ENCODE data around the gene NUTM2E.
"Not testable (repeated sequence)": the region's sequence is repeated elsewhere in the genome, so short reads cannot be mapped to it uniquely, and the experiment has no call there.

NUTM2E gene

GRCh38 chr10:79833833-79834232 lies 7.3 kb downstream of the NUTM2E start:
- H3K27me3 Mint-ChIP-seq; H3K27ac Mint-ChIP-seq; H3K9me3 Mint-ChIP-seq; H3K4me3 Mint-ChIP-seq; H3K4me1 Mint-ChIP-seq; ATAC-seq; DNase-seq; H3K36me3 Mint-ChIP-seq (ENCODE audit: low read depth): not testable (repeated sequence)

- H3K36me3 Mint-ChIP-seq (ENCODE audit: low read depth) = not testable (repeated sequence)
These were observed 9.4 kb downstream of the NUTM2E start for GRCh38 chr10:79835891-79836290.

GRCh38 chr10:79836891-79837290 lies 10.4 kb downstream of the NUTM2E start:
- H3K27me3 Mint-ChIP-seq; H3K27ac Mint-ChIP-seq; H3K4me1 Mint-ChIP-seq; DNase-seq; H3K9me3 Mint-ChIP-seq; H3K4me3 Mint-ChIP-seq; ATAC-seq; H3K36me3 Mint-ChIP-seq (ENCODE audit: low read depth): not testable (repeated sequence)

More at GRCh38 chr10:79835891-79836290, 9.4 kb downstream of the NUTM2E start:
- H3K4me3 Mint-ChIP-seq, ATAC-seq, DNase-seq, H3K4me1 Mint-ChIP-seq, H3K9me3 Mint-ChIP-seq, H3K27me3 Mint-ChIP-seq, H3K27ac Mint-ChIP-seq: not testable (repeated sequence)

GRCh38 chr10:79838441-79838840 lies 11.9 kb downstream of the NUTM2E start:
- not testable (repeated sequence) for H3K9me3 Mint-ChIP-seq

GRCh38 chr10:79853191-79853854 lies 26.8 kb downstream of the NUTM2E start:
- H3K36me3 Mint-ChIP-seq (ENCODE audit: low read depth); H3K9me3 Mint-ChIP-seq; DNase-seq; H3K4me3 Mint-ChIP-seq; ATAC-seq; H3K4me1 Mint-ChIP-seq; H3K27me3 Mint-ChIP-seq; H3K27ac Mint-ChIP-seq: not testable (repeated sequence)

More at GRCh38 chr10:79838441-79838840, 11.9 kb downstream of the NUTM2E start:
- ATAC-seq; H3K27ac Mint-ChIP-seq; DNase-seq; H3K36me3 Mint-ChIP-seq (ENCODE audit: low read depth); H3K27me3 Mint-ChIP-seq; H3K4me1 Mint-ChIP-seq; H3K4me3 Mint-ChIP-seq: not testable (repeated sequence)

GRCh38 chr10:79862269-79862668 lies 35.7 kb downstream of the NUTM2E start:
- not testable (repeated sequence) for H3K27me3 Mint-ChIP-seq; H3K9me3 Mint-ChIP-seq; H3K4me3 Mint-ChIP-seq; H3K36me3 Mint-ChIP-seq (ENCODE audit: low read depth); H3K4me1 Mint-ChIP-seq; H3K27ac Mint-ChIP-seq; DNase-seq; ATAC-seq

GRCh38 chr10:79862803-79863202 lies 36.3 kb downstream of the NUTM2E start:
- peak; percentile 65 for ATAC-seq
- H3K36me3 Mint-ChIP-seq (ENCODE audit: low read depth) = not testable (repeated sequence)

GRCh38 chr10:79866903-79867551 lies 40.5 kb downstream of the NUTM2E start:
- not testable (repeated sequence) for ATAC-seq; DNase-seq; H3K27ac Mint-ChIP-seq; H3K4me3 Mint-ChIP-seq; H3K27me3 Mint-ChIP-seq; H3K4me1 Mint-ChIP-seq; H3K9me3 Mint-ChIP-seq; H3K36me3 Mint-ChIP-seq (ENCODE audit: low read depth)

More at GRCh38 chr10:79862803-79863202, 36.3 kb downstream of the NUTM2E start:
- H3K27ac Mint-ChIP-seq, H3K9me3 Mint-ChIP-seq, H3K27me3 Mint-ChIP-seq, H3K4me1 Mint-ChIP-seq, DNase-seq, H3K4me3 Mint-ChIP-seq: not testable (repeated sequence)

- H3K36me3 Mint-ChIP-seq (ENCODE audit: low read depth); DNase-seq; H3K4me3 Mint-ChIP-seq; H3K27ac Mint-ChIP-seq; H3K27me3 Mint-ChIP-seq; H3K9me3 Mint-ChIP-seq; H3K4me1 Mint-ChIP-seq; ATAC-seq: not testable (repeated sequence)
These were observed 41.5 kb downstream of the NUTM2E start for GRCh38 chr10:79868023-79868422.

GRCh38 chr10:79869439-79870097 lies 43.0 kb downstream of the NUTM2E start:
- DNase-seq; H3K27me3 Mint-ChIP-seq; H3K27ac Mint-ChIP-seq; H3K4me1 Mint-ChIP-seq; H3K9me3 Mint-ChIP-seq; H3K4me3 Mint-ChIP-seq; H3K36me3 Mint-ChIP-seq (ENCODE audit: low read depth): not testable (repeated sequence)
- peak; percentile 49 for ATAC-seq

GRCh38 chr10:79871729-79872128 lies 45.2 kb downstream of the NUTM2E start:
- not testable (repeated sequence) for DNase-seq; H3K4me1 Mint-ChIP-seq; H3K36me3 Mint-ChIP-seq (ENCODE audit: low read depth); H3K4me3 Mint-ChIP-seq; H3K27ac Mint-ChIP-seq; H3K9me3 Mint-ChIP-seq; H3K27me3 Mint-ChIP-seq
- ATAC-seq = peak; percentile 84
